ENCODE measurements around the gene TM4SF18.
"Not testable (repeated sequence)": the region's sequence is repeated elsewhere in the genome, so short reads cannot be mapped to it uniquely, and the experiment has no call there.

The TM4SF18 gene

DNA sequence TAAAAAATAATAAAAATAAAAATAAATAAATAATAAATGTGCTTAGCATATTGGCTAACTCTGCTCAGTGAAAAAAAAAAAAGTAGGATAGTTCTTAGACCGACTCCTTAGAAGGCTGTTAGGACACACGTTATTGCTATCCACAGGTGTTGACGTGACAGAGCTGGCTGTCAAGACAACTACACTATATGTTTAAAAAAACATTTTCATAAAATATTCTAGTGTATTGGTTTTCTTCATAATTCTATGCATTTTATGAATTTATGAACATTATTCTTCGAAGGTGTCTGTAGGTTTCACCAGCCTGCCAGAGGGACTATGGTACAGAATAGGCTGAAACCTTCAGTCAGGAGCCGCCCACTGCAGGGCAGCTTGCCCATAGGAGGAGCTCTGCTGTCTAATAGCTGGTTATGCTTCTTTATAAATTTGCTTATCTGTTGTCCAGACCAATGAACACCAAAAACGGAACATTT, 34.8 kb upstream of the TM4SF18 start:
- peak in 1 of 2 experiments; percentile 78 for DNase-seq

DNA sequence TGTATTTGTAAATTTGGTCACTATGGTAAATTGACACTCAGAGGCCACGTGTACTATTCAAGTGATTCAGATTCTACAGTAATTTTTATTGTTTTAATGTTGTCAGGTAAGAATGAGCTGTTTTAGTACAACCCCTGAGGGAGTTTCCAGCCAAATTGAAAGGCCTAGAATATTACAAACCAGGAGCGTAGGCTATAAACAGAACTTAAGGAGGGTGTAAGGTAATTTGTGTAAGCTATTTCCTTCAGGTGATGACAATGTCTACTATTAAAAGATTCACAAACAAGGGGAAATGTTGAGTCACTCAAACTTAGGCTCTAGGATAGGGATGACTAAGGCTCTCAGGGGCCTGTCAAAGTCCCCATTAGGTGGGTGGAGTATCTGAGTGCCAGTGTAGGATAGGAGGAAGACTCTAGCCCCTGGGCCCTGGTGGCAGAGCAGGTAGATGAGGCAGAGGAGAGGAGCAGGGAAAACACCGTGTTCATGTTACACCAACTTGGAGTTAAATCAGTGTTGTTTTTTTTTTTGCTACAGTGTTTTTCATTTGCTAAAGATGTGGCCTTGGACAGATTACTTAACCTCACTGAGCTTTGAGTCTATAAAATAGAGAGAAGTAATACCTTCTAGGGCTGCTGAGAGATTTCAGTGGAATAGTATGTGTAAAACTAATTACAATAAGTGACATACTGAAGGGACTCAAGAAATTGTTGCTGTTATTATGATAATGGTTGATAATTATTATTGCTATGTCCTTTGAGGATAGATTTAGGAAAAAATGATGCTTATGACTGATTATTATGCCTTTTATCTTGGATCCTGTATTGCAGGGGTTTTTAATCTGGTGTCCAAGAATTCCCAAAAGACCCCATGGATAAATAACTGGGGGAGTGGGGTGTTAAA, 33.8 kb upstream of the TM4SF18 start:
- no peak for DNase-seq

DNA sequence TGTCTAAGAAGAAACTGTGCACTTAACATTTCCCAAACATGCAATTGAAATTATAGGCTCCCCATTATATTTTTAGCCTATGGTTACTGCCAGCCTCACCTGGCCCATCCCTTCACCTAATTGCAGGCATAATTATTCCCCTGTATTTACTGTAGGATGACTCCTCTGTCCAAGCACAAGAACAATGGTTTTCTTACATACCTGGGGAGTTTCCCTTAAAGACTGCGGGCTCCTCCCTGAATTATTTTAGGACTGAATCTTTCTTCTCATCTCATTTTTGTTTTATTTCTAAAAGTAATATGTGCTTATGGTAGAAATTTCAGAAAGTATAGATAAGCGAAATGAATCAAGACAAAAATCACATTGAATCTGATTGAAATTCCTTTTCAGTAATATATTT, 32.6 kb upstream of the TM4SF18 start:
- no peak for DNase-seq

DNA sequence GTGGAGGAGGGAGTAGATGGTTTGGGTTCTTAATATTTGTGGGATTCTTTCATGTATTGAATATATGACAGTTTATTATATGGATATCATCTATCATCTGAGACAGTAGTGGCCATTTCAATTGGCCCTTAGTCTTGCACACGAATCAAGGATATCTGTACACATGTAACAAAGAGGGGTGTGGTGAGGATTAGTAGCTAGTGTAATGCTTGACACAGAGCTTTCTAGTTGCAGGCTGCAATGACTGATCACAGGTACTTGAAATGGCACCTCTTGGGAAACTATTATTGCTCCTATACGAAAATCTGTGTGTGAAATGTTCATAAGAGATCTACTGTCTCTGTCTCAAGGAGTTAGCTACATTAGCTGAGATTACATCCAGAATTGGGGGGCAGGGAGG, 31.2 kb upstream of the TM4SF18 start:
- DNase-seq: no peak

DNA sequence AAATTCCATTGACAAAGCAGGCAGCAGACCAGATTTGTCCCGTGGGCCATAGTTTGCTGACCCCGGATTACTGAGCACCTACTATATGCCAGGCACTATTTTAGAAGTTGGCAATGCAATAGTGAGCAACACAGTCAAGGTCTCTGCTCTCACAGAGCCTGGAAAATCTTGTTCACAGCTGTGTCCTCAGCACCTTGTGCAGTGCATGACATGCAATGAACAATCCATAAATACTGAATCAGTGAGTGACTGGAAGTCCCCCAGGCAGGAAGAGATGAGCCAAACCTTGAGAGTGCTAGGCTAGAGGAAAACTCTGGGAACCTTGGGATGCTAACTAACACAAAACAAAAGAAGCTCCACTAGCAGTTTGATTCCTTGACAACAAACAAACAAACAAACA, 29.6 kb upstream of the TM4SF18 start:
- no peak for DNase-seq

DNA sequence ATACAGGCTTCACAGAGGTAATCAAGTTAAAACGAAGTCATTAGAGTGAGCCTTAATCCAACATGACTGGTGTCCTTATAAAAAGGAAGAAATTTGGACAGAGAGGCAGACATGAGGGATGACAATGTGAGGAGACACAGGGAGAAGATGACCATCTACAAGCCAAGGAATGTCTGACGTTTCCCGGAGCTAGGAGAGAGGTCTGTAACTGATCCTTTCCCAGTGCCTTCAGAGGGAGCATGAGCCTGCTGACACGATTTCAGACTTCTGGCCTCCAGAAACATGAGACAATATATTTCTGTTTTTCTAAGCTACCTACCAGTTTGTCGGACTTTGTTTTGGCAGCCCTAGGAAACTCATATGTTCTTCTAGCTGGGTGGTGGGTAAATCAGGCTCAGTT, 28.9 kb upstream of the TM4SF18 start:
- DNase-seq: no peak

DNA sequence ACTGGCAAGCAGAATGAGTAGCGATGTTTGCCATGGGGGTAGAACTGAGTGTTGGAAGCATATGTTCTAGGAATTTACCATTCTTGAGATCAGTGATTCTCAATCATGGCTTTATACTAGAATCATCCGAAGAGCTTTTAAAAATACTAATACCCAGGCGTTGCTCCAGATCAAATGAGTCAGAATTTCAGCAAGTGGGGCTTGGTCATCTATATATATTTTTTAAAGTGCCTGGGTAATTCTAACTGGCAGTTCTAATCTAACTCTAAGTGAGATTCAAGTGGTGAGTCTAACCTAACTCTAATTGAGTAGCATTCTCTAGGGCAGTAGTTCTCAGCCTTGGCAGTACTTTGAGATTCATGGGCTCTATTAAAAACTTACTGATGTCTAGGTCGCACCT, 23.2 kb upstream of the TM4SF18 start:
- no peak for DNase-seq

DNA sequence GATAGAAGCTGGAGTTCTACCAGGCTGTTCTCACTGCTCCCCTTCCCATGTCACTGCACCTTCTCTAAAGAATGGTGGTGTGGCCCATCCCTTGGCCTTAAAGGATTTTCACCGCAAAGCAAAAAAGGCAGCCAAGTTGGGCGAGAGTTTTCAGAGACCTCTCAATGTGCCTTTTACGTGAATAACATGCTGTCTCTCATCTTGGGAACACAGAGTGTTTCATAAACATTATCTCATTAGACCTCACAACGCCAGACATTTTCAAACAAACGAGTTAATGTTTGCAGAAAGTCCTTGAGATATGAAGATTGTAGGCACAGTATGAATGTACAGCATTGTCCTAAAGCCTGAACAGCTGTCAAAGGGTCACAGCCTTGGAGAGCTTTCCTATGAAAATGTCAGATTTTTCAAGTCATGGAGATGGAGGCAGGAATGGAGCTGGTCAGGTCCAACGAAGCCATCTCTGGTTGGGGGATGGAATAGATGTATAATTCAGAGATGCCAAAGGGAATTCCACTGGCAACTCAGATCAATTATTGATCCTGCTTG, 22.7 kb upstream of the TM4SF18 start:
- peak; percentile 8 to 9 for DNase-seq

DNA sequence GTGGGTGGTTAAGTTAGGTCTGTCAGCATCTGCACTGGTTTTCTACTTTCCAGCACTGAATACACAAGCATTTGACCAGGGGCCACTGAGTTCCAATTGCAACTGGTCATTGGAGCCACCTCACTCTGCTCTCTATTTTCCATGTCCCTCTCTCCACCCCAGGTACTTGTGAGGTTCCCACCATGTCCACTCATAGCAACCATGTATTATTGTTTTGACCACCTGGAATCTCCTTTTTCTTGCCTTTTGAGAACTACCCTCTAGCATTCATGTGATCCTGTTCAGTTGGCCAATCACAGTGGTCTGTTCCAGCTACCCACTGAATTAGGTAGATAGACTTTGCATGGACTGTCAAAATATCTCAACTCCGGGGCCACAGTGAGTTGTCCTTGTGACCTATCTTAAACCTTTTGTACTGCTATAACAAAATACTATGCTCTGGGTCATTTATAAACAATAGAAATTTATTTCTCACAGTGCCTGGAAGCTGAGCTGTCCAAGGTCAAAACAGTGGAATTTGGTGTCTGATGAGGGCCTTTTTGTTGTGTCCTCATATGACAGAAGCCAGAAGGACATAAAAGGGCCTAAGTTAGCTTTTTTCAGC, 20.2 kb upstream of the TM4SF18 start:
- no peak for DNase-seq

DNA sequence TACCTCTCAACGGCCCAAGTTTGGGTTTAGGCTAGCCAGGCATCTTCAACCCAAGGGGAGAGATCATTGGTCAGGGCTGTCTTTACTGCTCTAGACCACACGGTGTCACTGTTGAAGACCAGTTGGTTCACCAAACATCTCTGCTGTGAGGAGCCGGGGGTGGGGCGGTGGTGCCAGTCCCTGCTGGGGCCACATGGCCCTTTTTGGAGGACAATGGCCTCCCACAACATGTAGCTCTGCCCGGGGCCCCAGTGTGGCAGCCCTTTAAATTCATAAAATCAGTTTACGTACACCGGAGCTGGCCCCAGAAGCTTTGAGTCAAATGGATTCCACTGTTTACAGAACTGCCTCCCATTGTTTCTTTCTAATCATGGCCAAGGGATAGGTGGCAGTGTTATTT, 19.1 kb upstream of the TM4SF18 start:
- DNase-seq: peak; percentile 51 to 88

DNA sequence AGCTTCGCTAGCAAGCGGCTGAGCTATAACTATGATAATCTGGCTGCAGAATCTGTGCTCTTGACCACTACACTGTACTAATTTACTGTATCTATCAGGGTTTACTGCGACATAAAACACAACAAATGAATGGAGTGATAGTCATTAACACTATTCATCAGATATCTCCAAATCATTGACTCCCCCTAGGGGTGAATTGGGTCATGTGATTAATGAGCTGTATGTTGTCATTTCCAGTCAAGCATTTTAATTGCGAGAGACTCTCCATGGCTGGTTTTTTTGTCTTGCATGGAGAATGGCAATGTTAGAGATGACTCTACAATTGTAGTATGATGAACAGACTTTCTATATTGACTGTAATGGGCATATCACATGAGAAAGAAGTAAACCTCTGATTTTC, 10.5 kb upstream of the TM4SF18 start:
- peak in 1 of 2 experiments; percentile 10 for DNase-seq

DNA sequence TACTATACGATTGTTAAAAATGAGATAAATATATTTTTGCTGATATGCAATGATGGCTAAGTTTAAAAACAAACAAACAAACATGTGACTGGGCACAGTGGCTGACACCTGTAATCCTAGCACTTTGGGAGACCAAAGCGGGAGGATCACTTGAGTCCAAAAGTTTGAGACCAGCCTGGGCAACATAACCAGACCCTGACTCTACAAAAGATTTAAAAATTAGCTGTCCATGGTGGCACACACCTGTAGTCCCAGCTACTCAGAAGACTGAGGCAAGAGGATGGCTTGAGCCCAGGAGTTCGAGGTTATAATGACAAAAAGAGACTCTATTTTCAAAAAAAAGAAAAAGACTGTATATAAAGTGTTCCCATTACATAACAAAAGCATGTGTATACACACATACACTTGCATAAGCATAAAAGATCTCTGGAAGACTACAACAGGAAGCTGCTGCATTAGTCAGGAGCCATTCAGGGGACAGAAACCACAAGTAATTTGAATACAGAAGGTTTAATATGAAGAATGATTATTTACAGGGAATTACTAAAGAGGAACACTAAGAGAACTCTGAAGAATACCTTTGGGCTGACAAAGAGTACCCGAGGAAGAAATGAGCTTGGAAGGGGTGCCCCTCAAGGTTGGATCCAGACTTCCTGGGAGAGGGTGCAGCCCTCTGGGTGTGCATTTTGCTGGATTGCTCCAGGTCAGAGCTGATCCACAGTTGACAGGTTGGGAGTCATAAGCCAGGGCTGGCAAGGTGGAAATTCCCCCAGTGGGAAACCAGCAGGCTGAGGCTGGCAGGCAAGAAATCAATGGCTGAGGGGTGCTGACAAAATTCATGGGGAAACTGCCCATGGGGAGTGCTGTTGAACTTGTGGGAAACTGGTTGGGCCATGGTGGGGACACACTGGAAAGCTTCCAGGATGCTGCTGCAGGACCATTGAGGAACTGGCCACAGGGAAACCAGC, 9.3 kb upstream of the TM4SF18 start:
- DNase-seq: peak; percentile 18 to 51

DNA sequence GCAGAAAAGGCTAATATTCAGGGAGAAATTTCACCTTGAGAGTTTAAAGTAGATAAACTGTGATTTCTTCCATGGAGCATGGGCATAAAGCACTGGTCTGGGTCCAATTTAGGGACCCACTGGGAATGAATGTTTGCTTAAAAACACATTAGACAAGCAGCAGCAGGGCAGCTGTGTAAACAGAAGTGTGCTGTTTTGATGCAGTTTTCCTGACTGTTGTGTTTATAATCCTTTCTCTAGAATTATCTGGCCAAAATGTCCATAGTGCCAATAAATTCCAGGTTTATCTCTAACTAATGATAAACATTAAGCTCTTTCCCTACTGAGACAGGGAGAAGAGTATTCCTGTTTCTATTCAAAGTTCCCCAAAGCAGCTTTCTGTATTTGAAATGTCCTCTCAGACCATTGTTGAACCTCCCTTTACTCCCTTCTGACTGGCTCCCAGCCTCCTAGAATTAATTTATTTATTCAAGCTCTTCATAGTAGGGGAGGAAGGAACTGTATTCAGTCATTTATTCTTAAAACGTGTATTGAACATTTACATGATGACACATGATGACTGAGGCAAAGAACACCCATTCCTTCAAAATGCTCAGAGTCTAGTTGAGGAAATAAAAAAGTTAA, 7.0 kb upstream of the TM4SF18 start:
- peak; percentile 10 to 45 for DNase-seq

DNA sequence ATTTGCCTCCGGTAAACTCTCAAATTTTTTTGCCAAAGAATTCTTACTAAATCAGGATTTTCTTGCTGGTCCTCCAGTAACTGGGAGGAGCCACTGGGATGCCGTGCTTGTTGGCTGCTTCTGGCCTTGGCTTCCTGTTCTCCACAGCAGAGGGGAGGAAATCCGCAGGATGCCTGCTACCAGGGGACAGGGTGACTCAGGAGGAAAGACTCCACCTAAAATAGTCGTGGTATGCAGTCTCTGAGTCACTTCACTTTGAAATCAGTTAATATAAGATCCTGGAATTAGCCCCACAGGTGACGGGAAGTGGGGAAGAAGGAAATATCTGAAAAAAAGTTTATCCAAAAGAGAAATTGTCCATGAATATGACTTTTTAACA, 6.5 kb upstream of the TM4SF18 start:
- DNase-seq: no peak

DNA sequence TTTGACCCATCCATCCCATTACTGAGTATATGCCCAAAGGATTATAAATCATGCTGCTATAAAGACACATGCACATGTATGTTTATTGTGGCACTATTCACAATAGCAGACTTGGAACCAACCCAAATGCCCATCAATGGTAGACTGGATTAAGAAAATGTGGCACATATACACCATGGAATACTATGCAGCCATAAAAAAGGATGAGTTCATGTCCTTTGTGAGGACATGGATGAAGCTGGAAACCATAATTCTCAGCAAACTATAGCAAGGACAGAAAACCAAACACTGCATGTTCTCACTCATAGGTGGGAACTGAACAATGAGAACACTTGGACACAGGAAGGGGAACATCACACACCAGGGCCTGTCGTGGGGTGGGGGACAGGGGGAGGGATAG, 4.0 kb upstream of the TM4SF18 start:
- not testable (repeated sequence) for DNase-seq

DNA sequence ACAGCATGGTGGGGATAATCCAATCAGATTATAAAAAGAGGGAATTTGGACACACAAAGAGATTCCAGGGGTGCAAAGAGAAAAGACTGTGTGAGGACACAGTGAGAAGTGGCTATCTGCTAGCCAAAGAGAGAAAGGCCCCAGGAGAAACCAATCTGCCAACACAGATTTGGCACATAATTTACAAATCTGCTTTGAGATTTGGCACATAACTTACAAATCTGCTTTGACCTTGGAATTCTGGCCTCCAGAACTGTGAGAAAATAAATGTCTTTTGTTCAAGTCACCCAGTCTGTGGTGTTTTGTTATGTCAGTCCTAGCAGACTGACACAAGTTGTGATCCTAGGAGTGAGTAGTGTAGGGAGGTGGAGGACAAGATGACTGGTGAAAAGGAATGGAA, 3.5 kb upstream of the TM4SF18 start:
- DNase-seq: no peak

DNA sequence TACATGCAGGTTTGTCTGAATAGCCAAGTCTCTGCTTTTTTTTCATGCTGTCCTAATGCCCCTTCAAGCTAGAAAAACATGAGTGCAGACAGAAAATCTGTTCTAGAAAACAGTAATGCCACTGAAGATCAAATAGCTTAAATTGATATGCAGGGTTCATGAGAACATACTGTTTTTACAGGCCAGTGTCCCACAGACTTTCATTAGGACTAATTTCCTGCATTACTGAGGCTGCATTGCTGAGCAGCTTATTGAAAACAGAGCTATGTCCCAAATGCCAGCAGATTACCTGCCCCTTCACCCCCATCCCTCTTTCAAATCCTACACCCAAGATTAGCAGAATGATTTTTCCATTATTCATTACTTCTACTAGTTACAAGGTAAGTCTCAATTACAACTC, 665 bp downstream of the TM4SF18 start:
- DNase-seq: no peak

DNA sequence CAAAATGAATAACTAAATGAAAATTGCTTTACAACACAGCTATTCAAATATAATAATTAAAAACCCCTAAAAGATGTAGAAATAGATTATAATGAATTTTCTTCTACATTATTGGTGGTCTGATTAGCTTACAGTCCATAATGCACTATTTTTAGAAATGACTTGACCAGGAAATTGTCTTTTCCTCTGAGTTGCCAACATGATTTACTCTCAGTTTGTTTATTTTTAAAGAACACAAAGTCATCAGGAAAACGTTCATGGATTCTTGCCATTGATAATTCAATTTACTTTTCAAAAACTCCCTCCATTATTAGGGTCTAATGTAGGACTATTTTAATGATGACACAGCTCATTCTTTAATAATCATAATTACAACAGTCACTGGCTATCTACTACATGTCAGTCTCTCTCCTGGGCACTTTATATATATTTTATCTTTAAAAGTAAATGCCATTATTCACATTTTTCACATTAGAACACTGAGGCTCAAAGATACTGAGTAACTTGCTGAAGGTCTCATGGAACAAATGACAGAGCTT, 1.1 kb downstream of the TM4SF18 start:
- DNase-seq: no peak

DNA sequence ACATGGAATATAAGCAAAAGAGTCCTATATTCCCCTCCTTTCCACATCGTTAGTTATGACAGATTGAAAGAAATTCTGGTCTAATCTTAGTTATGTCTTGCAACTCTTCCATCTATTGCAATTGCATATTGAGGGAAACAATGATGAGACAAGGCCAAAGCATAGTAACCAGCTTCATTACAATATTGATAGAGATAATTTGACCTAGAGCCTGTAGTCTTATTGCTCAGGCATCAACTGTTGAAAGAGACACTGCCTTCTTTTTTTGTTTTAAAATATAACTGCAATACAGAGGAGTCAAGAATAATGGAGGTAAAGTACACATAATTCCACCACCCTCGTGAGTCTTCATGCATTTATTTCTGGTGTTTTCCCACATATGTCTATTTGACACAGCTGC, 2.0 kb downstream of the TM4SF18 start:
- no peak for DNase-seq

DNA sequence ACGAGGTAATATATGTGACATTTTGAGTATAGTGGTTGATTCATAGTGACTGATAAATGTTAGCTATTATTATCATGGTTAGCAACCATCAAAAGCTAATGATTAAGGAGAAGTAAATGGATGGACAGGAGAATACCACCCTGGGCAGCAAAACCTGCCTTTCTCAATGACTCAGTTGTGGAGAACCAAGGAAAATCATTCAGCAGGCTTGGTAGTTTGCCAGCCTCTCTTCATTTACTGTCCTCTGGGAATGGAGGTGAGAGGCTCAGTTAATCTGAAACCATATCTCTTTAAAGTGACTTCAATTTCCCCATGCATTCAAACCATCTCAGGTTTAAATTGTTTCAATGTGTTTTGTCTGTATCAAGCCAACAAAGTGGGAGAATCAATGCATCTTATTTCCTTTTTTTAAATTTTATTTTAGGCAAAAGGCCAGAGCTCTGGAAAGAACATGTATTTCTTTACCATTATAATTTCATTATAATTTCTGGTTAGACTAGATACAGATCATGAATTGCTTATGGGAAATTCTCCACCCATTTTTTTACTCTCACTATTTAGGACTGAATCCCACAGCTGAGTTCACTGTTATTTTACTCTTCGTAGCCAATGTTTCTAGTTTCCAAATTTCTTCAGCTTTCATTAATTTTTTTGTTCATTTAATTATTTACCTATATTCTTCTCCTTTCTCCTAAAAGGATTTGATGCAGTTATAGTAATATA, 2.7 kb downstream of the TM4SF18 start:
- no peak for DNase-seq

DNA sequence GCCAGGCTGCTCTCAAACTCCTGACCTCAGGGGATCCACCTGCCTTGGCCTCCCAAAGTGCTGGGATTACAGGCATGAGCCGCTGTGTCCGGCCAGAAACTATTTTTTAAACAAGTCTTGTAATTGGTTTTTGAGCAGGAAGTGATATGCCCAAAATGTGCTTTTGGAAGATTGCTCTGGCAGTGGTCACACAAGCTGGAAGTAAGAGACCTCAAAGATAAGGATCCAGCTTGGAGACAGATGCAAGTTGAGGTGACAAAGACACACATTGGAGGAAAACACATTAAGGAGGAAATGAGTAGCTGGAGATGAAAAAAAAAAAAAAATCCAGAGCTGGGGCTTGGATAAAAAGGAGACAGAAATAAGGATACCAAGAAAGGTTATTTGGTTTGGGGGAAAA, 6.3 kb downstream of the TM4SF18 start:
- no peak for DNase-seq

DNA sequence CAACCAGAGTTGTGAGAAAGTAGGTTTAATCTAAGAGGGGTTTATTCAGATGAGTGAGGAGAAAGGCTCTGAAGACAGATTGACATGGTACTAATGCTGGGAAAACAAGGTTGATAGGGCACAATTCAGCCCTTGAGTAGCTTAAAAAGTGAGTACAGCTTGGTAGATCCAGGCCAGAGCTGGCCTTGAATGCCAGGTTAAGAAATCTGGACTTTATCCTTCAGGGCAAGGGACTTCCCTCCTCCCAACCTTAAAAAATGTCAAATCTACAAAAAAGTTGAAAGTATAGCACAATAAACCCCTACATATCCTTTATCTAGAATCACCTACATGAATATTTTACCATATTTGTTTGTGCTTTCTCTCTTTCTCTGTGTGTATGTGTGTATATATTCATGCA, 7.9 kb downstream of the TM4SF18 start:
- DNase-seq: no peak

Data from NCI-H526 (cell line).